HG03558 (cell line): ENCODE results near the gene FASTKD1.
"Not testable (repeated sequence)": the region's sequence is repeated elsewhere in the genome, so short reads cannot be mapped to it uniquely, and the experiment has no call there.

Source experiments
- ATAC-seq: cut with Tn5 transposase; IDR thresholded peaks from one replicate; pipeline ENCODE4 v1.9.1; 2021; ENCODE audit warnings: moderate number of reproducible peaks; ENCODE audit not compliant: unreplicated experiment; ENCODE audit errors: extremely low read depth

The FASTKD1 gene

DNA sequence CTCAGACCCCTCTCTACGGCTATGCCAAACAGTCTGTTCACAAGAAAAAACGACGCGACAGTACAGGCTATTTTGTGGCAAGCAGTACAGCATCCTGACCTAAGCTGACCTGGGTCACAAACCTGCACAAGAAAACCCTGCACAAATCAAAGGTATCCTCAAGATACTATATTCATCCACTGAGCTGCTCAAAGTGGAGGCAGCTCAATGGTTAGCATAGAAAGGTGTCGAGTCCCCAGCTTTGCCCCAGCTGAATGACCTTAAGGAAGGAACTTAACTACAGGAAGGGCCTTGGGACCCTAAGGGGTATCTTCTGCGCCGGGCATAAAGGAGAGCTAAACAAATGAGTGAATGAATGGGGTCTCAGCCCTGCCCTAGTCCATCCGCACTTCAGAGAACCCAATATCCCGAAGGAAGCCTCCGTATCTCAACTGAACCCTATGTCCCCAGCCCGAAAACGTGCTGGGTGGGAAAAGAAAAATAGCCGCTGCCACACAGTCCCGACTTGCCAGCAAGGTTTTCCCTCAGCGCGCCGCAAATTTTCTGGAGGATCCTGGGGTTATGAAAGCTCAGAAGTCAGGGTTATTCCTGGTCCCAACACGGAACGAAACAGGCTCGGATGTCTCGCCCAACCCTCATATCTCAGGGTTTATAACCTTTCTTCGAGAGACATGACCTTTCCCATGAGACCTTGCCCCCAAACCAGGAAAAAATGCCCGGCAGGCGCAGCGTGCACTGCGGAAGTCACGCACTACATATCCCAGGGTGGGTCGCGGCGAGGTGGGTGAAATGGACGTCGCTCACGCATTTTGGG lies at the start of gene FASTKD1:
Gene FASTKD1 (minus strand): TSS at position 706 of the 814 bp plus-strand sequence. CDS start 1,836 bp downstream, outside the sequence.
- ATAC-seq = peak; percentile 98

DNA sequence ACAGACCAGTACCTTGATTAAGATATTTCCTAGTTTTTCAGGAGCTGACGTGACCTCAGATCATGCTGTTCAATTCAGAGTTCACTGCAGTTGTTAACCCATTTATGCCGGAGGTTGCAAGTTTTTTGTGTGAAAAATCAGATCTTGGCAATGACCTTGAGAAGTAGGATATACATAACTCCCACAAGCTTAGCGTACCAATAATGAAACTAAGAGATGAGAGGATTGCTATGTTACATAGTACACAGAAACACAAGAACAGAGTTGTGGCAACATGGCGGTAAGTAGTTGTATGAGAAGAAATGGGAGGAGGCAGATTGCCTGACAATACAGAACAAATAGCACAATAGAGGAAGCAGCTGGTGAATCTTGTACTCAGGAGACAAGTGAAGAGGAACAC lies 49.6 kb upstream of the FASTKD1 start:
- no peak for ATAC-seq

DNA sequence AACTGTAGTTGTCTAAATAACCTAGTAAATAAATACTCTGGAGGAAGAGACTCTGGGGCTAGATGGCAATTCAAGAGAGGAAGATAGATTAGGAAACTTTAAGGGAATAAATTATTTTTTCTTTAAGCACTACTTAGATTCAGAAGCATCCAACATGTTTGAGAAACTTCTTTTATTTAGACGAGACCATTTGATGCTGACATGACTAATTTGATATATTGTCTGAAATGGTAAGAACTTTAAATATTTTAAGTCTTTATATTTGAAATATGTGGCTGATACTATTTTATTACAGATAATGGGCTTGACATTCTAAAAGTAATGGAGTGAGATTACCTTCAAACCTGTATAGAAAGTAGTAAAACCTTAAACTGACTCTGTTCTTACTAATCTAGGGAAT lies 46.8 kb upstream of the FASTKD1 start:
- no peak for ATAC-seq

DNA sequence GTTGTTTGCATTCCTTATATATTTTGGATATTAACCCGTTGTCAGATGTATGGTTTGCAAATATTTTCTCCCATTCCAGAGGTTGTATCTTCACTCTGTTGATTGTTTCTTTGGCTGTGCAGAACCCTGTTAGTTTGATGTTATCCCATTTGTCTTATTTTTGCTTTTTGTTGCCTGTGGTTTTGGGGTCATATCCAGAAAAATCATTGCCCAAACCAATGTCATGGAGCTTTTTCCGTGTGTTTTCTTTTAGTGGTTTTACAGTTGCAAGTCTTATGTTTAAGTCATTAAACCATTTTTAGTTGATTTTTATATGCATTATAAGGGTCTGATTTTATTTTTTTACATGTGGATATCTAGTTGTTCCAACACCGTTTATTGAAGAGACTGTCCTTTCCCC lies 46.3 kb upstream of the FASTKD1 start:
- no peak for ATAC-seq

DNA sequence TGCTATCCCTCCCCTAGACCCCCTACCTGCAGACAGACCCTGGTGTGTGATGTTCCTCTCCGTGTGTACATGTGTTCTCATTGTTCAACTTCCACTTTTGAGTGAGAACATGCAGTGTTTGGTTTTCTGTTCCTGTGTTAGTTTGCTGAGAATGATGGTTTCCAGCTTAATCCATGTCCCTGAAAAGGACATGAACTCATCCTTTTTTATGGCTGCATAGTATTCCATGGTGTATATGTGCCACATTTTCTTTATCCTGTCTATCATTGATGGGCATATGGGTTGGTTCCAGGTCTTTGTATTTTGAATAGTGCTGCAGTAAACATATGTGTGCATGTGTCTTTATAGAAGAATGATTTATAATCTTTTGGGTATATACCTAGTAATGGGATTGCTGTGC lies 42.3 kb upstream of the FASTKD1 start:
- ATAC-seq = not testable (repeated sequence)

DNA sequence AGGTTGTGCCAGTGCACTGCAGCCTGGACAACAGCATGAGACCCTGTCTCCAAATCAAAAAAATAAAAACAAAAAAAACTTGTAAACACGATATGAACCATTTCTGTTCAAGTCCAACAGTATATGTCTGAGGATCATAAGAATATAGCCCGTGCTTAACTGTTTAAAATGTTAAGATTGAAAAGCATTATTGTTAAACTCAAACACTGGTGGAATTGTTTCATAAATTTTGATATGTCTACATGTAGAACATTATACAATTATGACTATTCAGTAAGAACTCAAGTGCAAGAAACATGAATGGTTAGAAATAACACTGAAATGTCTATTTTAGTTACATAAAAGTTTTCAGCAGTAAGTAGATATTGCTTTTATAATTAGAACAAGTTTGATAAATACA lies 40.2 kb upstream of the FASTKD1 start:
- ATAC-seq = no peak

- ATAC-seq = no peak
Measured at GRCh38 chr2:169609264-169609663, 35.6 kb upstream of the FASTKD1 start.

DNA sequence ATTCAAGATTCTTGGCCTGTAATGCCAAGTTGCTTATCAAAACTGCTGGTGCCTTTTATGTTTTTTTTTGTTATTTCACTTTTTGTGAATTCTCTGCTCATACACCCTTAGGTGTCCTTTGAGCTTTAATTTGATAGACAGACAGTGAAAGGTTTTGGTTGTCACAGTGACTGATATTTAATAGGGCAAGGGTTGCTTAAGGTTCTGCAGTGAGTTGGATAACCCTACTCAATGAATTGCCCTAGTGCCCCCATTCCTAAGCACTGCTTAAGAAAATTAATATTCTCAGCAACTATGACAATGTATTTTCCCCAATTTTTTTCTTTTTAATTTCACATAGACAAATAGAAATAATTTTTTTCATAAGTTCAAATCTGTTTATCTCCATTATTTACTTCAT lies 25.9 kb upstream of the FASTKD1 start:
- ATAC-seq = no peak

DNA sequence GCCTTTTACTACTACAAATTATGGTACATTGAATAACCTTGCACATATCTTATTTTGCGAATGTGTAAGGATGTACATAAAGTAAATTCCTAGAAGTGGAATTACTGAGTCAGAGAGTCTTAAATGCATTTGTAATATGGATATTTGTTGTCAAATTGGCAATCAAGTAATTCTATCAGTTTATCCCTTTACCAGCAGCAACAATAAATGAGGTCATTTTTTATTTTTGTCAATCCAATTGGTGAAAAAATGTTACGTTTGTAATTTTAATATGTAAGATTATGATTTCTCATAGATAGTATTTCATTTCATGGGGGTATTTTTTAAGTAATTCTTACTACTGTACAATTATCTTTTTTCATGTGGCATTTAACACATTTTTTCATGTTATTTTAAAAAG lies 25.3 kb upstream of the FASTKD1 start:
- ATAC-seq = no peak

DNA sequence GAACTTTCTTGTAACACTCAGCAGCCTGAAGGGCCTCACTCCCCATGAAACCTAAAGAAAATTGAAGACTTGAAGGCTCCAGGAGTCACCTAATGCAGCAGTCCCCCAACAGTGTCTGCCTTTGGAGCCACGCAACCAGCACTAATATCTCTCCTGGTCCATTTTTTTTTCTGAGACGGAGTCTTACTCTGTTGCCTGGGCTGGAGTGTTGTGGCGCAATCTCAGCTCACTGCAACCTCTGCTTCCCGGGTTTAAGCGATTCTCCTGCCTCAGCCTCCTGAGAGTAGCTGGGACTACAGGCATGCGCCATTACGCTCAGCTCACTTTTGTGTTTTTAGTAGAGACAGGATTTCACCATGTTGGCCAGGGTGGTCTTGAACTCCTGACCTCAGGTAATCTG lies 22.9 kb upstream of the FASTKD1 start:
- not testable (repeated sequence) for ATAC-seq

GRCh38 chr2:169590804-169591203 lies 17.1 kb upstream of the FASTKD1 start:
- ATAC-seq = no peak

DNA sequence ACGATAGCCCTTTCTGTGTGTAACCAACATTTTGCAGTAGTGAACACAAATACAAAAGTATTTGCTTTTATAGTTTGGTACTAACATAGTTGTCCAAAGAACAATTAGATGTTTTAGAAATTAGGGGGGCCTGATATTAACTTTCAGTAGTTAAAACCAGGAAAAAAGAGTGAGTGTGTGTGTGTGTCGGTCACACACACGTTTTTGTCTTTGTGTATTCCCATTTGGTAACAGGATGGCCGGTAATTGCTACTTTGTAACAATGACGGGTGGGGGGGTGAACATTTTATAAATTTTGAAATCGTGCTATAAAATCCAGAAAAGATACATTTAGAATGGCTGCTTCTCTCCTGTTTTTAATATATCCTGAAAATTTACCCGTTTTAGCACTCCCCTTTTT lies 12.0 kb upstream of the FASTKD1 start:
- ATAC-seq = no peak

DNA sequence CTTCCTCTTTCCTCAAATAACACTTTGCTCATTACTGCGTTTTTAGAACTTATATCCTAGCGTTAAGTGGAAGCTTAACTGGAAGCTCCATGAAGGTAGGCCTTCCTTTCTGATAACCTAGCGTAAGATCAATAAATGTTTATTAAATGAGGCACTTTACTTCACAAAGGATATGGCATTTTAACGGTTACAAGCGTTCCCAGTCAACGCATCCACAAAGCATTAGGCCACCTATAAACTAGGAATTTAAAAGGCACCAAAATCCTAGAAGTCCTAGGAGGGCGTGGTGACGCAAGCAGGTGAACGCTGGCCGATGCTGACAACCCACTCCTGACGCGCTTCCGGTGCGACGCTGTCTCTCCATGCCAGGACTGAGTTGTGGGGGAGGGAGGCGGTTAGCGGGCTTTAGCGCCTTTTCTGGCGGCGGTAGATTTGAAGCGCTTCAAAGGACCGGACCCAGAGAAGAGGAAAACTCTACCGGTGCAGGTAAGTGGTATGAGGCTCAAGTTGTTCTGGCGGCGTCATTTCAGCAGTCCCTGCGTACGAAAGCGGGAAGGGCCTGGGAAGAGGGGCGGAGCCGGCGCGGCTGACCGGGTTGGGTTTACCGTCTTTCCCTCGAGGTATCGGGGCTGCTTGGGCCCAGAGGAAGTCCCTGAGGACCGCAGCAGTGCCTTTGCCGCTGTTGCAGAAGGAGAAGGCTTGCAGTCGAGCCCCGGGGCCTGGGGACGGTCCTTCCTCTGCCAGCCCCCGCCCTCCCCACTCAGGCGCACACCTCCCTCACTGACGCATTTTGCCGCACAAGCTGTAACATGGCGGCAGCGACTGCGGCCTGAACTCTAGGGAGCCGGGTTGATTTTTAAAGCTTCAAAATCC lies 10.6 kb upstream of the FASTKD1 start, which contains the start of gene PPIG:
Gene PPIG (plus strand): TSS at position 347 of the 873 bp plus-strand sequence. CDS start 19,691 bp downstream, outside the sequence.
- ATAC-seq = peak; percentile 72

- no peak for ATAC-seq
Measured at GRCh38 chr2:169583518-169583917, 9.9 kb upstream of the FASTKD1 start.

GRCh38 chr2:169582552-169583266 lies 9.0 kb upstream of the FASTKD1 start:
- not testable (repeated sequence) for ATAC-seq

DNA sequence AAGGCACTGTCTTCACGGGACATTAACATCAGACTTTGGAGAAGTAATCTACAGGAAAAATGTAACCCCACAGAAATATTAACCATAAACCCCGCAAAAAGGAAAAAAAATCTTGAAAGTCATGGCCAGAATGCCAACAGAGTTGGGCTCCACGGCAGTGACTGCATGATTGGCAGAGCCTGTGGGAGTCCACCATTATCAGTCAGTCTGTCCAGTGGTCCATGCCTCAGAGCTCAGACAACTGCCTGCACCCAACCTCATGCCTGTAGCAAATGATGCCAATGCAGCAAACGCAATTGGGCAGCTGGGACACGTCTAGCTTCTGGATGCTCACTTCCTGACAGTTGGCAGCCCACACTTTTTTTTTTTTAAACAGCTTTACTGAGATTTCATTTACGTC lies 5.4 kb upstream of the FASTKD1 start:
- ATAC-seq = no peak

GRCh38 chr2:169575264-169575663 lies 1.6 kb upstream of the FASTKD1 start:
- ATAC-seq = not testable (repeated sequence)

DNA sequence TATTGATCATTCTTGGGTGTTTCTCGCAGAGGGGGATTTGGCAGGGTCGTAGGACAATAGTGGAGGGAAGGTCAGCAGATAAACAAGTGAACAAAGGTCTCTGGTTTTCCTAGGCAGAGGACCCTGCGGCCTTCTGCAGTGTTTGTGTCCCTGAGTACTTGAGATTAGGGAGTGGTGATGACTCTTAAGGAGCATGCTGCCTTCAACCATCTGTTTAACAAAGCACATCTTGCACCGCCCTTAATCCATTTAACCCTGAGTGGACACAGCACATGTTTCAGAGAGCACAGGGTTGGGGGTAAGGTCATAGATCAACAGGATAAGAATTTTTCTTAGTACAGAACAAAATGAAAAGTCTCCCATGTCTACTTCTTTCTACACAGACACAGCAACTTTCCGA lies 874 bp upstream of the FASTKD1 start:
- not testable (repeated sequence) for ATAC-seq

- no peak for ATAC-seq
Measured at GRCh38 chr2:169573974-169574299, 272 bp upstream of the FASTKD1 start.

GRCh38 chr2:169572821-169573159 lies 875 bp downstream of the FASTKD1 start:
- no peak for ATAC-seq

DNA sequence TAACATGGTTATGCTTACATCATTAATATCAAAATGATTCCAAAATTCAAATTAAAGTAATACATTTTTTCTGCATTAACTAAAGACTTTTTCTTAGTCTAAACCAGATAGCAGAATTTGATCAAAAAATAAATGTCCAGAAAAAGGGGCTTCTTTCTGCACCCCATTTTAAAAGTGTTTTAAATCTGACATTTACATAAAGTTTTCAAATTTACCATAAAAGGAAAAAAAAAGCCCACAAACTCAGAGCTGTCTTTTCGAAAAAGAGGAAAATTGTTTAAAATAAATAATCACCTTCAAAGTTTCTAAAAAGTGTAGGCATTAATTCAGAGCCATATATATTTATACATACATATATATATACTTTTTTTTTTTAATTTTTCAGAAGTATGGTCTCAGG lies 1.5 kb downstream of the FASTKD1 start:
- no peak for ATAC-seq
